SW 1271 (cell line): ENCODE data around the gene OR6B1.
A peak's percentile ranks its signal among the peaks of the same experiment; 100 is the strongest.
"Not testable (repeated sequence)": the region's sequence is repeated elsewhere in the genome, so short reads cannot be mapped to it uniquely, and the experiment has no call there.

Experiments used
- DNase-seq, 2 experiments: peaks; one replicate each; lab custom pipeline; 2025; lab: John Stamatoyannopoulos, UW

The OR6B1 gene

DNA sequence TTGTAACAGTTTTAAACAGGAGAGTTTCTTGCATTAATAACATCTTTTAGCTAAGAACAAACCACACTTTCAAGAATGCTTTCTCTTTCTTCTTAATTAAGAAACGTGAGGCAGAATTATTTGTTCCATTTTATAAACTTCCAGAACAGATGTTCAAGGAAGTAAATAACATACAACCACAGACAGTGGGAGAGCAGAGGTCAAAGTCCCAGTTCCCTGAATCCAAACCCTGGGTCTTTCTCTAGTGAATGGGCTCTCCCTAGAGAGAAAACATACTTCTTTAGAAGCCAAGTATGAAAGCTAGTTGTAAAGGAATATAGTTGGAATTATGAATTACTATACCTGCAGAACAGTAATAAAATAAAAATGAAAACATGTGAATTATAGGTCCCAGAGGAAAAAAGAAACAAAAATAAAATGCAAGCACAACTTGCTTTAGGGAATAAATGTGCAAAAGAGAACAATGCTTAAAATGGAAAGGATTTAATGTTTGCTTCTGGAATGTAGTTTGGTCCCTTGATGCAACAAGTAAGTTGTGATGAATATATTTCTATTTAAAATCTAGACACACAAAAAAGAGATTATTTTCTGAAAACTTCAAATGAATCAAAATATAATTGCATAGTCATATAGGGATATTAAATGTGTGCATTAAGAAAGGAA is 6.0 kb downstream of the OR6B1 start:
- DNase-seq: no peak

GRCh38 chr7:144006692-144007042 is 6.5 kb downstream of the OR6B1 start:
- DNase-seq: no peak

DNA sequence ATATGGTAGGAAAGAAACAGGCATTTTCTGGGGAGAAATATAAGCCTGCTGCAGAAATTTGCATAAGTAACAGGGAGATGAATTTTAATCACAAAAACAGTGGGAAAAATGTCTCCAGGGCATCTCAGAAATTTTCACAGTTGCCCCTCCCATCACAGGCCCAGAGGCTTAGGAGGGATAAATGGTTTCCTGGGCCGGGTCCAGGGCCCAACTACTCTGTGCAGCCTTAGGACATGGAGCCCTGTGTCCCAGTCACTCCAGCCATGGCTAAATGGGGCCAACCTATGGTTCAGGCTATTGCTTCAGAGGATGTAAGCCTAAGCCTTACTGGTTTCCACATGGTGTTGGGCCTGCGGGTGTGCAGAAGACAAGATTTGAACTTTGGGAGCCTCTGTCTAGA is 9.2 kb downstream of the OR6B1 start:
- no peak for DNase-seq

DNA sequence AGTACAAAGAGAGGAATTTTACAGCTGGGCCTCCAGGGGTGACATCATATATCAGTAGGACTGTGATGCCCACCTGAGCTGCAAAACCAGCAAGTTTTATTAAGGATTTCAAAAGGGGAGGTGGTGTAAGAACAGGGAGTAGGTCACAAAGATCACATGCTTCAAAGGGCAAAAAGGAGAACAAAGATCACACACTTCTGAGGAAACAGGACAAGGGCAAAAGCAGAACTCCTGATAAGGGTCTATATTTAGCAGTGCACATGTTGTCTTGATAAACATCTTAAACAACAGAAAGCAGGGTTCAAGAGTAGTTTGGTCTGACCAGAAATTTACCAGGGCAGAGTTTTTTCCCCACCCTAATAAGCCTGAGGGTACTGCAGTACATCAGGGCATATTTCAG is 9.9 kb downstream of the OR6B1 start:
- DNase-seq: not testable (repeated sequence)

GRCh38 chr7:144010821-144011220 is 10.7 kb downstream of the OR6B1 start:
- DNase-seq: not testable (repeated sequence)

- no peak for DNase-seq
Measured at GRCh38 chr7:144011458-144012230, 11.5 kb downstream of the OR6B1 start.

- no peak for DNase-seq
Measured at GRCh38 chr7:144018065-144018464, 17.9 kb downstream of the OR6B1 start.

- peak in 1 of 2 experiments; percentile 9 for DNase-seq
Measured at GRCh38 chr7:144019457-144019856, 19.3 kb downstream of the OR6B1 start.

- DNase-seq: no peak
Measured at GRCh38 chr7:144020340-144020739, 20.2 kb downstream of the OR6B1 start.

DNA sequence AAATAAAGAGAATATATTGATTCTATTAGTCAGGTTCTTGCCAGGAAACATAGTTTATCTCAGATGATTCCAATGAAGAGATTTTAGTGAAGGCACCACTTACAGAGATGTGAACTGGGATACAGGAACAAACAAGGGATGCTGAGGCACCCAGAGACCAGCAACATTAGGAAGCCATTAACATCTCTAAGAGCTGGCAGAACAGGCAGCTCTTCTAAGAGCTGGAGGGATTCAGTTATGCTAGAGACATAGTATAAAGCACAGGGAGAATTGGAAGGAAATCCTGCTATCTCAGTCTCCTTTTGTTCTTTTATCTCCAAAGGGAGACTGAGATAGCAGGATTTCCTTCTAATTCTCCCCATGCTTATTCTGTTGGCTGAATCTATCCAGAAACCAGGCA is 22.0 kb downstream of the OR6B1 start:
- no peak for DNase-seq

DNA sequence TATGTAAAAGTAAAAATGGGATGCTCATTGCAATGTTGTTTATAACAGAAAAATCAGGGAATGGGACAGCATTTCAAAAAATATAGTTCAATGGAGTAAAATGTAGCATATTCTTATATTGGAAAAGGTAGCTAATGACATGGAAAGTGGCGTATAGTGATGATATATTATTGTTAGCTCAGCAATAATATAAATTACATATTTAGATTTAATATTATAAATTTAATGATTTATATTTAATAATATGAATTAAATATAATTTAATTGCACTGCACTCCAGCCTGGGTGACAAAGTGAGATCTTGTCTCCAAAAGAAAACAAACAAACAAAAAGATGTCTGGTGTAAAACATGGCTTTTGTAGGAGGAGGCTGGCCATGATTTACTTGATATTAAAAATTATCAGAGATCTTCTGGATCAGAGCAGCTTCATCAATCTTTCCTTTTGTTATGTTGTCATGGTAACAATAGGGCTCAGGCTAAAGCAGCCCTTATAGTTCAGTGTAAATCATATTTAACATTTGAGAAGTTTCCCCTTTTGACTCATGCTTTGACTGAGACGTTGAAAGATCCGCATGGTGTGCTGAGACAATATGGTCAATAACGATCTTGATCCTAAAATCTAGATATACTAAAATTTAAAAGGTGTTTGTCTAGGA is 23.2 kb downstream of the OR6B1 start:
- DNase-seq: no peak

GRCh38 chr7:144024213-144024612 is 24.1 kb downstream of the OR6B1 start:
- DNase-seq: no peak

DNA sequence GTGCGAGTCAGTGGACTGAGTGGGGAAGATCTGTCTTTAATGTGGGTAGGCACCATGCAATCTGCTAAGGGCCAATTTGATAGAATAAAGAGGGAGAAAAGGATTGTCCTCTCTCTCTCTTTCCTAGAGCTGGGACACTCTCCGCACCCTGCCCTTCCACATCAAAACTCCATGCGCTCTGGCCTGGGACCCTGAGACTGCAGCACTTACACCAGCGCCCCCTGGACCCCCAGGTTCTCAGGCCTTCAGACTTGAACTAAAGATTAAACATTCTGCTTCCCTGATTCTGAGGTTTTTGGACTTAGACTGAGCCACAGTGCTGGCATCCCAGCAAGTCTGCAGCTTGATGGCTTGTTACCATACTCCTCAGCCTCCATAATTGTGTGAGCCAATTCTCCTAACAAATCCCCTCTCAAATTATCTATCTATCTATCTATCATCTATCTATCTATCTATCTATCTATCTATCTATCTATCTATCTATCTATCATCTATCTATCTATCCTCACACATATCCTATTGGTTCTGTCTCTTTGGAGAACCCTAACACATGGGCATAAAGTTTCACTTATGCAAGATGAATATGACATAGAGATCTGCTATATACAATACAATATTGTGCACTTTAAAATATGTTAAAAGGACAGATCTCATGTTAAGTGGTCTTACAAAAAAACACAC is 26.2 kb downstream of the OR6B1 start:
- DNase-seq: no peak

DNA sequence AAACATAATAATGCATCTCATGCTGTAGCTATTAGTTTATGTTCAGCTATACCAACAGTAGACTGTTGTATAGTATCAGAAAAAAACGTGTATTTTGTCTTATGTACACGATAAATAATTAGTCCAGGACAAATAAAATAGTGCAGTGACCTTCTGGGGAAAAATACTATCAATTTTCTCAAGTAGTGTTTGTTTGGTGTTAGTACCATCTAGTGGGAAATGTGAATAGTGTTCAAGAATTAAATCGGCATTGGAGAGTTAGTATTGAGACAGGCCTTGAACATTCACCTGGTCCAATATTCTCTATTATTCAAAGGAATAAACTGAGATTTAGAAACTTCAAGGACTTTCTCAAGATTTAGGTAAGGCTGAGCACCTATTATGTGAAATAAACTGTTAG is 26.9 kb downstream of the OR6B1 start:
- DNase-seq: peak in 1 of 2 experiments; percentile 32

DNA sequence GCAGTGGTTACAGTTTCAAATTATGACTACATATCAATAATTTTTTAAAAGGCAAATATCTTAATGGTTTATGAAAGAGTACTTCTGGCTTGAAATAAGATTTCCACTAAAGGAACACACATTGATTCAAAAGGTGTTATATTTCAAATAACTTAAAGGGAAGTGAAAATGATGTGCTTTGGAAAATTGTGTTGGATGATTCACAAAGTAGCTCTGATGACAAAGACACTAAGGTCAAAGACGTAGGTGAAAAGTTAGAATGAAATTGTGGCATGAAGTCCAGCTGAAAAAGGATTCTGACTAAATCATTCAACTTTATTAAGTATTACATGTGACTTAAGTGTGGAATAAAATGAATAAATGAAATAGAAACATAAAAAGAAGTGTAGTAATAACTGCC is 27.9 kb downstream of the OR6B1 start:
- DNase-seq: no peak

DNA sequence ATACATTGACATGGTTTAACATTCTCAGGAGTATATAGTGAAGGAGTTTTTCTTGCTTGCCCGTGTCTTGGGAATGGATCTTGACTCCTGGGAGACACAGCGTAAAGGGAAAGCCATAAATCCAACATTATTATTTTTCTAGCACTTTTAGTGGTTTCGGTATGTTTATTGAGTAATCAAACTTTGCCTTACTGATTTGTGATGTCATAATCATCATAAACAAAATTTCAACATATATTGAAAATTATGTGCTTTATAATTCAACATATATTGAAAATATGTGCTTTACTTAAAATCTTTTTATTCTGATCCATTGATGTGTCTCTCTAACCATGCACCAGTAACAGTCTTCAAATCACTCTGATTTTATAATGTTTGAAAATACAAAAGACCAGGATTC is 28.4 kb downstream of the OR6B1 start:
- no peak for DNase-seq

DNA sequence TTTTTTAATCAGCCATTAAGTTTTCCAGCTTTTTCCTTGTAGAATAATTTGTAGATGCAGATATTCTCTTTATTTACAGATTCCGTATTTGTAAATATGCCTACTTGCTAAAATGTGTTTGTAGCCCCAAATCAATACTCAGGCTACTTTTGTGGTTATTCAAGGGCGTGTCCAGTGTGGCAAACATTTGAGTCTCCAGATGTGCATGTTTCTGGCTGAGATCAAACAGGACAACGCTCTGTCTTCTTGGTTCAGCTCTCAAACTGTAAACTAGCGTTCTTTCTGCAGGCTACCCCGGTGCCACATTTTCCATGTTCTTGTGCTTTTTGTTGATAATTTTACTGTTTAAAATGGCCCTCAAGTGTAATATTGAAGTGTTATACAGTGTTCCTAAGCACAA is 32.4 kb downstream of the OR6B1 start:
- DNase-seq: no peak

DNA sequence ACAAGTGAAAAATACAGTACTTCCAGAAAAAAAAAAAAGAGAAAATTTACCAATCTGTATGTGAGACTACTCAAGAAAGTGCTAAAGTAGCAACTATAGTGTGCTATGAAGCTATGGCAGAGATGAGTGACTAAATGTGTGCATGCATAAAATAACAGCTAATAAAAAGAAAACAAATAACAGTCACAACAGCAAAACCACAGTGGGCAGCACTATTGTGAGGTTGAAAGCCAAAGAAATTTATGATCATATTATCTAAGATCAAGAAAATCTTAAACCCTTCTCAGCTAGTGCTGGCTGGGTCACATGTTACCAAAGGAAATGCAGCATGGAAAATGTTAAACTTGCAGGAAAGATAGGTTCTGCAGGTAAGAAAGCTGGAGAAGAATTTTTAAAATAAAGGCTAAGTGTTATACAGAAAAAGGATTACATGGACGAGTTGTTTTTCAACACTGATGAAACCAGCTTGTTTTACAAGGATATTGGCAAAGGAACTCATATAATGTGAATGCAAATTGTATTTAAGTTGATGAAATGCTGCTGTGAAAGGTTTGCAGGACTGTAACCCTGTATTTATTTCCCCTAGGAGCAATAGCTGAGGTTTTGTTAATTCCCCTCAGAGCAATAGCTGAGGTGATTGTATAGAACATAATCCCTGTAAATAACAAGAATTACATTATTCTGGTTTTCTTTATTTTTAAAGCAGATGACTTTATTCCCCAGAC is 33.0 kb downstream of the OR6B1 start:
- no peak for DNase-seq

DNA sequence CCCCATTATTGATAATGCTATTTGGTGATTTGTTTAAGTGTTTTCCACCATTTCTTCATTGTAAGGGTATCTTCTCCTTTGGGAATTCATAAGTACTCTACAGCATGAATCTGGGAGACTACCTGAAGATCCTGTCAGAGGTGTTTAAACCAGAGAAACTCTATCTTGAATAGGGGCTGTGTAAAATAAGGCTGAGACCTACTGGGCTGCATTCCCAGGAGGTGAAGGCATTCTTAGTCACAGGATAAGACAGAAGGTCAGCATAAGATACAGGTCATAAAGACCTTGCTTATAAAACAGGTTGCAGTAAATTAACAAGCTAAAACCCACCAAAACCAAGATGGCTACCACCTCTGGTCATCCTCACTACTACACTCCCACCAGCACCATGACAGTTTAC is 35.3 kb downstream of the OR6B1 start:
- no peak for DNase-seq

- no peak for DNase-seq
Measured at GRCh38 chr7:144036302-144036885, 36.3 kb downstream of the OR6B1 start.

DNA sequence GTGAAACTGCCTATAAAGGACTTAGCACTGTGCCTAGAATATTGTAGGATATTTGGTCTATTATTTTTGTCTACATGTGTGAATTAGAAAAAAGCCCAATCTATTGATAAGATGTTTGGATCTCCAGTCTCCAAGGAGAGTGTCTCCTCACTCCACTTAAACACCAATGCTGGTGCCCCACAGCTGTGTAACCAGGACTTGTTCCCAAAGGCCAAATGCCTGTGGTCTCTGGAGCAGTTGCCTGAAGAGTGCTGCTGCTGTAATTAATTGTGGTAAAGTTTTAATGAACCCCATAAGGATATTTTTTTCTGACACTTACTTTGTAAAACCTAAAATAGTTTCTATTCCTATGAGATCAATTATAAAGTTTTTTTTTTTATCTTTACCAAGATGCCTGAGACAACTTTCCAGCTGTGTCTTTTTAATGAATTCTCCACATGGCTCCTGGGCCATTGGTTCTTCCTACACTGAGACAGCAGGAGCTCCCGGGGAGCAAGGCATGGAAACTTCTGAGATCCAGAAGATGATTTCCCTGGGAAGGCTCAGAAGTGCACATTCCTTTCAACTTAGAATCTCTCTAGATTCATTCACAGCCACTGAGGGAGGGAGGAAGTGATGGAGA is 37.4 kb downstream of the OR6B1 start:
- no peak for DNase-seq
